ENCODE measurements around the gene TFAP2A.

DNA sequence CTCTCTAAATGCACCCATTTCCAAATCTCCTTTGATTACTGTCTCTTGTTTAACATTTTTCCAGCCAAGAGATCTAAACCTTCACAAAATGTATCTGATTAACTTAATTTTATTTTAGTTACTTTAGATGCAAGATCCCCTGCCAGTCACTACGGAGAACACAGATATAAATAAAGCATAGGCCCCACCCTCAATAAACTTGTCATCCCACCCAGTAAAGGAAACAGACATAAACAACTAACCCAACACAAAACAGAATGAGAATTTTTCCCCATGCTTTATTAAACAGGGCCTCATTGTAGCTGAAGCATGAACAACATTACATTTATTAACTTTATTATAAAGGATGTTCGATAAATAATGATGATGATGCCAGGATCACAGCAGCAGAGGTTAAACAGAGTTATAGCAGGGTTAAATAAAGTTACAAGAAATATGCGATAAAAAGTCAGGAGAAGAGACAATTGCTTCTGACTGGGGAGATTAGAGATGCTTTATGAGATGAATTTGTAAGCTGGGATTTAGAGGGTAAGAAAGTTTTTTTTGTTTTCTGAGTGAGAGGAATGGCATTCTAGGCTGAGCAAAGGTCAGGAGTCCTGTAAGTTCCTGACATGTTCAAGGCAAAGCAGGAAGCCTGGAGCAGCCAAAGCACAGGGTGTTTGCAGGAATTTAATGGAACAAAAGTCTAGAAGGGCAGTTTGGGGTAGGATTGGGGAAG is 41.1 kb downstream of the TFAP2A start:
- TF ChIP-seq, protein P1, sequence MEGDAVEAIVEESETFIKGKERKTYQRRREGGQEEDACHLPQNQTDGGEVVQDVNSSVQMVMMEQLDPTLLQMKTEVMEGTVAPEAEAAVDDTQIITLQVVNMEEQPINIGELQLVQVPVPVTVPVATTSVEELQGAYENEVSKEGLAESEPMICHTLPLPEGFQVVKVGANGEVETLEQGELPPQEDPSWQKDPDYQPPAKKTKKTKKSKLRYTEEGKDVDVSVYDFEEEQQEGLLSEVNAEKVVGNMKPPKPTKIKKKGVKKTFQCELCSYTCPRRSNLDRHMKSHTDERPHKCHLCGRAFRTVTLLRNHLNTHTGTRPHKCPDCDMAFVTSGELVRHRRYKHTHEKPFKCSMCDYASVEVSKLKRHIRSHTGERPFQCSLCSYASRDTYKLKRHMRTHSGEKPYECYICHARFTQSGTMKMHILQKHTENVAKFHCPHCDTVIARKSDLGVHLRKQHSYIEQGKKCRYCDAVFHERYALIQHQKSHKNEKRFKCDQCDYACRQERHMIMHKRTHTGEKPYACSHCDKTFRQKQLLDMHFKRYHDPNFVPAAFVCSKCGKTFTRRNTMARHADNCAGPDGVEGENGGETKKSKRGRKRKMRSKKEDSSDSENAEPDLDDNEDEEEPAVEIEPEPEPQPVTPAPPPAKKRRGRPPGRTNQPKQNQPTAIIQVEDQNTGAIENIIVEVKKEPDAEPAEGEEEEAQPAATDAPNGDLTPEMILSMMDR (IDR thresholded peaks at IDR 0.05 in 8 of 11, conservative IDR thresholded peaks at IDR 0.05 in 3 of 11): no peak
- TF ChIP-seq POLR2A (IDR thresholded peaks at IDR 0.05) (no peak), POLR2AphosphoS5 (IDR thresholded peaks at IDR 0.05) (no peak)

Measured in spleen (tissue), 7 donors.